ENCODE data around the gene SVOP.

The SVOP gene

GRCh38 chr12:108969622-108970021 is 51.2 kb downstream of the SVOP start:
- DNase-seq: no peak

- no peak for DNase-seq
These were observed 52.9 kb downstream of the SVOP start for GRCh38 chr12:108967869-108968540.

- no peak for DNase-seq
These were observed 54.3 kb downstream of the SVOP start for GRCh38 chr12:108966378-108967151.

- no peak for DNase-seq
These were observed 55.0 kb downstream of the SVOP start for GRCh38 chr12:108965886-108966285.

- DNase-seq: no peak
These were observed 56.2 kb downstream of the SVOP start for GRCh38 chr12:108964371-108965352.

- no peak for DNase-seq
These were observed 58.6 kb downstream of the SVOP start for GRCh38 chr12:108962256-108962655.

- DNase-seq: no peak
These were observed 60.9 kb downstream of the SVOP start for GRCh38 chr12:108959748-108960655.

- no peak for DNase-seq
These were observed 65.5 kb downstream of the SVOP start for GRCh38 chr12:108955225-108955835.

GRCh38 chr12:108950991-108951739 is 69.7 kb downstream of the SVOP start:
- peak; percentile 39 for DNase-seq

- no peak for DNase-seq
These were observed 70.9 kb downstream of the SVOP start for GRCh38 chr12:108949976-108950375.

GRCh38 chr12:108948367-108948766 is 72.5 kb downstream of the SVOP start:
- no peak for DNase-seq

GRCh38 chr12:108947097-108947496 is 73.8 kb downstream of the SVOP start:
- no peak for DNase-seq

GRCh38 chr12:108940138-108940537 is 80.7 kb downstream of the SVOP start:
- DNase-seq: no peak

- no peak for DNase-seq
These were observed 81.3 kb downstream of the SVOP start for GRCh38 chr12:108939594-108939993.

GRCh38 chr12:108938247-108938924 is 82.5 kb downstream of the SVOP start:
- no peak for DNase-seq

GRCh38 chr12:108935159-108935763 is 85.6 kb downstream of the SVOP start:
- no peak for DNase-seq

GRCh38 chr12:108933949-108934348 is 86.9 kb downstream of the SVOP start:
- DNase-seq: no peak

- DNase-seq: no peak
These were observed 90.1 kb downstream of the SVOP start for GRCh38 chr12:108930756-108931155.

- DNase-seq: no peak
These were observed 90.7 kb downstream of the SVOP start for GRCh38 chr12:108930155-108930554.

GRCh38 chr12:108928695-108929094 is 92.2 kb downstream of the SVOP start:
- no peak for DNase-seq

Measured in amniotic stem cell (primary cell).